OCI-M1 (cell line): ENCODE measurements around the gene ABCC9.

ENCODE experiments used
- DNase-seq: peaks from one replicate; lab custom pipeline; 2025; lab: John Stamatoyannopoulos, UW

The ABCC9 gene

GRCh38 chr12:21877293-21877982 is 63.8 kb downstream of the ABCC9 start:
- DNase-seq, result peak; percentile 50

GRCh38 chr12:21865846-21866245 is 75.4 kb downstream of the ABCC9 start:
- DNase-seq, result no peak

GRCh38 chr12:21860534-21860933 is 80.7 kb downstream of the ABCC9 start:
- no peak for DNase-seq

GRCh38 chr12:21860128-21860527 is 81.1 kb downstream of the ABCC9 start:
- no peak for DNase-seq

GRCh38 chr12:21852251-21852650 is 89.0 kb downstream of the ABCC9 start:
- no peak for DNase-seq

- no peak for DNase-seq
Measured at GRCh38 chr12:21851151-21851550, 90.1 kb downstream of the ABCC9 start.

- DNase-seq, result no peak
Measured at GRCh38 chr12:21850419-21850818, 90.8 kb downstream of the ABCC9 start.

GRCh38 chr12:21849878-21850277 is 91.3 kb downstream of the ABCC9 start:
- no peak for DNase-seq

GRCh38 chr12:21848192-21848591 is 93.0 kb downstream of the ABCC9 start:
- no peak for DNase-seq

GRCh38 chr12:21843795-21844194 is 97.4 kb downstream of the ABCC9 start:
- no peak for DNase-seq

- no peak for DNase-seq
Measured at GRCh38 chr12:21839776-21840175, 101.5 kb downstream of the ABCC9 start.

- no peak for DNase-seq
Measured at GRCh38 chr12:21837847-21838246, 103.4 kb downstream of the ABCC9 start.

- no peak for DNase-seq
Measured at GRCh38 chr12:21831791-21832344, 109.4 kb downstream of the ABCC9 start.

GRCh38 chr12:21828779-21829178 is 112.4 kb downstream of the ABCC9 start:
- DNase-seq, result no peak

GRCh38 chr12:21828136-21828775 is 113.0 kb downstream of the ABCC9 start:
- no peak for DNase-seq

GRCh38 chr12:21827083-21827482 is 114.1 kb downstream of the ABCC9 start:
- DNase-seq, result peak; percentile 12

GRCh38 chr12:21826618-21826910 is 114.7 kb downstream of the ABCC9 start:
- no peak for DNase-seq

GRCh38 chr12:21825886-21826617 is 115.2 kb downstream of the ABCC9 start:
- no peak for DNase-seq

- DNase-seq, result no peak
Measured at GRCh38 chr12:21823581-21823980, 117.6 kb downstream of the ABCC9 start.

- DNase-seq, result no peak
Measured at GRCh38 chr12:21819678-21820077, 121.5 kb downstream of the ABCC9 start.

- no peak for DNase-seq
Measured at GRCh38 chr12:21819236-21819635, 122.0 kb downstream of the ABCC9 start.

- no peak for DNase-seq
Measured at GRCh38 chr12:21818627-21819026, 122.6 kb downstream of the ABCC9 start.
